ENCODE results near the gene TP53I13. TPM values are rescaled to one million over a fixed set of nuclear protein-coding genes. Genes with fewer than 3 reads are reported as not detected.

TP53I13 gene, protein sequence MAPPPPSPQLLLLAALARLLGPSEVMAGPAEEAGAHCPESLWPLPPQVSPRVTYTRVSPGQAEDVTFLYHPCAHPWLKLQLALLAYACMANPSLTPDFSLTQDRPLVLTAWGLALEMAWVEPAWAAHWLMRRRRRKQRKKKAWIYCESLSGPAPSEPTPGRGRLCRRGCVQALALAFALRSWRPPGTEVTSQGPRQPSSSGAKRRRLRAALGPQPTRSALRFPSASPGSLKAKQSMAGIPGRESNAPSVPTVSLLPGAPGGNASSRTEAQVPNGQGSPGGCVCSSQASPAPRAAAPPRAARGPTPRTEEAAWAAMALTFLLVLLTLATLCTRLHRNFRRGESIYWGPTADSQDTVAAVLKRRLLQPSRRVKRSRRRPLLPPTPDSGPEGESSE
- 18.3 and 22.0 TPM in 2 replicates for total RNA-seq (2012; rRNA removed)
- 48.3 and 53.1 TPM in 2 replicates for polyA plus RNA-seq (2012; rRNA removed)
- 41.4 and 69.6 TPM in 2 replicates for polyA plus RNA-seq (2012; cell fraction: cytosol; rRNA removed)
- 126 and 323 TPM in 2 replicates for polyA plus RNA-seq (2012; cell fraction: nucleus; rRNA removed; ENCODE audit: low replicate concordance)
- percentile 56 among the genes with signal in this experiment for Bru-seq, nascent RNA
- BruChase-seq, experiment 1, labeled RNA remaining after a 6-hour chase: percentile 64 among the genes with signal in this experiment
- percentile 59 among the genes with signal in this experiment for BruChase-seq, experiment 2, labeled RNA remaining after a 2-hour chase
- long read RNA-seq, transcript TP53I13-201 (7 exons, 1,530 nt): major isoform, 66 of 109 reads
- long read RNA-seq, partial matches to known transcripts: 23 of 109 reads
- long read RNA-seq, other reads (novel, unspliced or antisense): 17 of 109 reads

DNA sequence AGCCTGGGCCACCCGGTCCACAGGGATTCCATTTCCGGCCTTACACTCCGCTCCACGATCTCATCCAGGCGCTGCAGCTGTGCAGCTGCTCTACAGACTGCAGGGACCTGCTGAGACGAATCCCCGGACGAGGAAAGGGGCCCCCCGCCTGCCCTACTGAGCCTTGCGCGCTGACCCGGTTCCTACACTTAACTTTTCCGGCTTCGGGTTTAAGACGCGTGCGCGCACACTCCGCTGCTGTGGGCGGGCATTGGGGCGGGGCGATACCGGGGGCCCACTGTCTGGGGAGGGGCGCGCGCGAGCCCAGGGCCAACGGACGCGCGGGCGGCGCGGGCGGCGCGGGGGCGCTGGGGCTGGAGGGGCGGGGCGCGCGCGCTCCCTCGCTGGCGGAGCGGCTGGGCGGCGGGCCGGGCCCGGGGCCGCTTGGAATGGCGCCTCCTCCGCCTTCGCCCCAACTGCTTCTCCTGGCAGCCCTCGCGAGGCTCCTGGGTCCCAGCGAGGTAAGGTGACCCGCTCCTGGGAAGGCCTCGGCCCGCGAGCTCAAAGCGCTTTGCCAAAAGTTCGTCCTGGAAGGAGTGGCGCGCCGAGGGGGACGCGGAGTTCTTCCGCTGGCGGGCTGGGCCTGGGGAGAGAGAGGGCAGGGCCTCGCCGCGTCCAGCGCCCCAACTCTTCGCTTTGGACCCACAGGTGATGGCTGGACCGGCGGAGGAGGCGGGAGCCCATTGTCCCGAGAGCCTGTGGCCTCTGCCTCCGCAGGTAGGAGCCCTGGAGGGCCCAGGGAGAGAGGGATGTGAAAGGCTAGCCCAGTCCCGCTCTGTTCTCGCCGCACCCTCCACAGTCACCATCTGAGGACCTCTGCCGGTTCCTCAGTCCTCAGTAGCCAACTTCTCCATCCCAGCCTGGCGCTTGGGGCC lies at the start of gene TP53I13:
Gene TP53I13 (plus strand): TSS at position 371 of the 914 bp plus-strand sequence. CDS start 58 bp downstream, at position 429.
- H2BK15ac ChIP-seq (ENCODE audit: low read depth, low read length): no peak within 1 kb of the TSS
- no TSS peak for BruUV-seq (replicated peaks)
- peak within 1 kb of the TSS; percentile 58; the same call in 1 of the 2 replicates for H4K5ac ChIP-seq (ENCODE audit: low read depth, low read length)
- H2BK20ac ChIP-seq (ENCODE audit: low read depth, low read length): no peak within 1 kb of the TSS
- intact Hi-C loops (cut with micrococcal nuclease) (loop anchor here (1.0 to 10.0 kb wide), 2 partner anchors 199 to 424 kb away; no protein-coding TSS in a partner anchor), dilution Hi-C loops (cut with HindIII; ENCODE audit: low sequenced_read_pairs, unreplicated experiment) (no loop called here), in situ Hi-C loops (cut with MboI; ENCODE audit: low sequenced_read_pairs) (no loop called here)
- H4K8ac ChIP-seq (ENCODE audit: low read depth in 2 of 2, low read length in 2 of 2): peak within 1 kb of the TSS; percentile 80 to 89
- no peaks in the 10 kb centered on the region for H3K9me3 ChIP-seq (ENCODE audit: control insufficient read depth, insufficient read depth, low read length)
- H3K14ac ChIP-seq (replicated peaks; ENCODE audit: low read depth, low read length): peak within 1 kb of the TSS; percentile 92
- H3K27ac ChIP-seq (ENCODE audit: insufficient read depth, low read length): peak within 1 kb of the TSS; percentile 88
- H3K9ac ChIP-seq (ENCODE audit: low read depth, low read length): peak within 1 kb of the TSS; percentile 87
- H2AK5ac ChIP-seq (ENCODE audit: low read depth, low read length): peak within 1 kb of the TSS; percentile 60
- H3K79me1 ChIP-seq (ENCODE audit: low read depth in 1 of 2, low read length in 2 of 2): peaks cover 5 to 44% of the 10 kb centered on the region in 2 experiments
- H3K18ac ChIP-seq (ENCODE audit: low read depth, low read length): peak within 1 kb of the TSS; percentile 24; the same call in 1 of the 2 replicates
- H3K4me2 ChIP-seq (ENCODE audit: low read depth, low read length): peak within 1 kb of the TSS; percentile 93
- TF ChIP-seq MAZ (IDR thresholded peaks at IDR 0.05; ENCODE audit: borderline replicate concordance, low read depth, low read length) (peak; percentile 65; the same call in 1 of the 2 replicates), RAD21 (IDR thresholded peaks at IDR 0.05; ENCODE audit: low read length) (no peak), FOS (IDR thresholded peaks at IDR 0.05; ENCODE audit: low read depth, low read length) (no peak), POLR2A (IDR thresholded peaks at IDR 0.05; ENCODE audit: low read depth, low read length) (0 out of 2 replicates have a peak, but pooled peaks have one; percentile 30), CHD1 (IDR thresholded peaks at IDR 0.05; ENCODE audit: low read depth, low read length) (0 out of 2 replicates have a peak, but pooled peaks have one; percentile 40)
- TF ChIP-seq, protein P1, sequence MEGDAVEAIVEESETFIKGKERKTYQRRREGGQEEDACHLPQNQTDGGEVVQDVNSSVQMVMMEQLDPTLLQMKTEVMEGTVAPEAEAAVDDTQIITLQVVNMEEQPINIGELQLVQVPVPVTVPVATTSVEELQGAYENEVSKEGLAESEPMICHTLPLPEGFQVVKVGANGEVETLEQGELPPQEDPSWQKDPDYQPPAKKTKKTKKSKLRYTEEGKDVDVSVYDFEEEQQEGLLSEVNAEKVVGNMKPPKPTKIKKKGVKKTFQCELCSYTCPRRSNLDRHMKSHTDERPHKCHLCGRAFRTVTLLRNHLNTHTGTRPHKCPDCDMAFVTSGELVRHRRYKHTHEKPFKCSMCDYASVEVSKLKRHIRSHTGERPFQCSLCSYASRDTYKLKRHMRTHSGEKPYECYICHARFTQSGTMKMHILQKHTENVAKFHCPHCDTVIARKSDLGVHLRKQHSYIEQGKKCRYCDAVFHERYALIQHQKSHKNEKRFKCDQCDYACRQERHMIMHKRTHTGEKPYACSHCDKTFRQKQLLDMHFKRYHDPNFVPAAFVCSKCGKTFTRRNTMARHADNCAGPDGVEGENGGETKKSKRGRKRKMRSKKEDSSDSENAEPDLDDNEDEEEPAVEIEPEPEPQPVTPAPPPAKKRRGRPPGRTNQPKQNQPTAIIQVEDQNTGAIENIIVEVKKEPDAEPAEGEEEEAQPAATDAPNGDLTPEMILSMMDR (conservative IDR thresholded peaks at IDR 0.05; ENCODE audit: low read depth, low read length): no peak
- 3% methylated on average over 20 of the region's 85 CpGs; no CpG with 5 or more reads in 1 of the 2 experiments for WGBS, 2 experiments (ENCODE audit: extremely low coverage in 2 of 2, insufficient read length in 1 of 2)
- H3K4me3 ChIP-seq (ENCODE audit: insufficient read depth, low read depth, low read length): peak within 1 kb of the TSS; percentile 97
- H3K4me1 ChIP-seq (ENCODE audit: control insufficient read depth, insufficient read depth, low read length): peaks cover 11% of the 10 kb centered on the region
- peak within 1 kb of the TSS; percentile 84 for H4K91ac ChIP-seq (ENCODE audit: insufficient read depth, low read depth, low read length)
- H2AK9ac ChIP-seq (replicated peaks; ENCODE audit: low read depth, low read length, poor library complexity): peak within 1 kb of the TSS; percentile 97
- H3K36me3 ChIP-seq (ENCODE audit: control insufficient read depth, insufficient read depth, low read length): peaks cover 12% of the 10 kb centered on the region; the same call in 1 of the 2 replicates
- POLR2A ChIA-PET (ENCODE audit: unreplicated experiment): no interaction called here
- no peaks in the 10 kb centered on the region for H3K27me3 ChIP-seq (ENCODE audit: control insufficient read depth, insufficient read depth, low read length)
- peak within 1 kb of the TSS; percentile 78 for H2BK5ac ChIP-seq (ENCODE audit: low read depth, low read length, poor library complexity, severe bottlenecking)
- peak within 1 kb of the TSS; percentile 96 for H2AFZ ChIP-seq (replicated peaks; ENCODE audit: low read length, poor library complexity)
- H3K23ac ChIP-seq (ENCODE audit: low read depth, low read length): peak within 1 kb of the TSS; percentile 79
- peak within 1 kb of the TSS; percentile 69 for H3K4ac ChIP-seq (ENCODE audit: low read depth, low read length)
- CTCF ChIA-PET: interaction anchor here (0.6 to 1.4 kb wide), 4 partner anchors 14 to 817 kb away, joined by 3 to 4 read pairs (median 4); no protein-coding TSS in a partner anchor
- DNase-seq: peak; percentile 68
- H2BK120ac ChIP-seq (ENCODE audit: low read depth, low read length): peak within 1 kb of the TSS; percentile 28; the same call in 1 of the 2 replicates
- peak within 1 kb of the TSS; percentile 52; the same call in 1 of the 2 replicates for H3K56ac ChIP-seq (ENCODE audit: extremely low read depth, insufficient read depth, low read length)
- H3K9me1 ChIP-seq (ENCODE audit: insufficient read depth, low read length): peaks cover 2% of the 10 kb centered on the region; the same call in 1 of the 2 replicates
- H4K20me1 ChIP-seq (ENCODE audit: insufficient read depth, low read length): no peaks in the 10 kb centered on the region
- ATAC-seq (ENCODE audit: low read depth): peak; percentile 71

Data from IMR-90 (cell line).